ENCODE measurements around the gene HOXA4. TPM values are rescaled to one million over a fixed set of nuclear protein-coding genes. Genes with fewer than 3 reads are reported as not detected.
A peak's percentile ranks its signal among the peaks of the same experiment; 100 is the strongest.

The HOXA4 gene
- total and polyA plus RNA-seq, 2 of the 4 experiments (the other 2 are of a cell fraction): 0.36 to 8.0 TPM

GRCh38 chr7:27161721-27162560 is 31.4 kb upstream of the HOXA4 start:
- ChIA-PET CTCF (interaction anchor here (1.4 to 1.8 kb wide), 3 partner anchors 20 to 793 kb away, joined by 6 to 29 read pairs (median 6); no protein-coding TSS in a partner anchor), POLR2A (ENCODE audit: unreplicated experiment) (no interaction called here)
- no TSS peak for BruUV-seq (replicated peaks)
- Histone ChIP-seq H3K36me3 (ENCODE audit: control insufficient read depth, insufficient read depth, low read length) (no peaks in the 10 kb centered on the region), H3K14ac (replicated peaks; ENCODE audit: low read depth, low read length) (no peak overlapping the region), H4K8ac (ENCODE audit: low read depth in 2 of 2, low read length in 2 of 2) (no peak overlapping the region), H4K20me1 (ENCODE audit: insufficient read depth, low read length) (no peaks in the 10 kb centered on the region), H3K4ac (ENCODE audit: low read depth, low read length) (no peak overlapping the region), H3K4me3 (ENCODE audit: insufficient read depth, low read depth, low read length) (no peak overlapping the region), H3K4me1 (ENCODE audit: control insufficient read depth, insufficient read depth, low read length) (peaks cover under 1% of the 10 kb centered on the region; the same call in 1 of the 2 replicates), H3K9ac (ENCODE audit: low read depth, low read length) (no peak overlapping the region), H3K27me3 (ENCODE audit: control insufficient read depth, insufficient read depth, low read length) (peaks cover 40% of the 10 kb centered on the region), H2BK20ac (ENCODE audit: low read depth, low read length) (no peak overlapping the region), H2BK15ac (ENCODE audit: low read depth, low read length) (no peak overlapping the region), H3K18ac (ENCODE audit: low read depth, low read length) (no peak overlapping the region), H3K56ac (ENCODE audit: extremely low read depth, insufficient read depth, low read length) (no peak overlapping the region), H4K5ac (ENCODE audit: low read depth, low read length) (no peak overlapping the region), H3K9me1 (ENCODE audit: insufficient read depth, low read length) (no peaks in the 10 kb centered on the region), H2BK120ac (ENCODE audit: low read depth, low read length) (no peak overlapping the region), H2AK9ac (replicated peaks; ENCODE audit: low read depth, low read length, poor library complexity) (no peak overlapping the region), H3K9me3 (ENCODE audit: control insufficient read depth, insufficient read depth, low read length) (peaks cover 11% of the 10 kb centered on the region; the same call in 1 of the 2 replicates), H3K4me2 (ENCODE audit: low read depth, low read length) (no peak overlapping the region), H3K27ac (ENCODE audit: insufficient read depth, low read length) (no peak overlapping the region), H2AK5ac (ENCODE audit: low read depth, low read length) (no peak overlapping the region), H2AFZ (replicated peaks; ENCODE audit: low read length, poor library complexity) (peak overlapping the region; percentile 45), H2BK5ac (ENCODE audit: low read depth, low read length, poor library complexity, severe bottlenecking) (no peak overlapping the region), H3K23ac (ENCODE audit: low read depth, low read length) (no peak overlapping the region), H3K79me1 (ENCODE audit: low read depth in 1 of 2, low read length in 2 of 2) (no peaks in the 10 kb centered on the region), H4K91ac (ENCODE audit: insufficient read depth, low read depth, low read length) (no peak overlapping the region)
- dilution Hi-C loops (cut with HindIII; ENCODE audit: low sequenced_read_pairs, unreplicated experiment) (no loop called here), intact Hi-C loops (cut with micrococcal nuclease) (loop anchor here (1.0 to 10.0 kb wide), 4 partner anchors 793 to 1907 kb away; partner anchors contain the start of genes CBX3 and HNRNPA2B1), in situ Hi-C loops (cut with MboI; ENCODE audit: low sequenced_read_pairs) (no loop called here)
- no peak for ATAC-seq (ENCODE audit: low read depth)
- WGBS, 2 experiments (ENCODE audit: extremely low coverage in 2 of 2, insufficient read length in 1 of 2): 100% methylated on average over 1 of the region's 30 CpGs; no CpG with 5 or more reads in 1 of the 2 experiments
- no peak for DNase-seq
- TF ChIP-seq POLR2A (IDR thresholded peaks at IDR 0.05; ENCODE audit: low read depth, low read length): no peak
- TF ChIP-seq MXI1 (IDR thresholded peaks at IDR 0.05; ENCODE audit: borderline replicate concordance, low read depth, low read length): no peak
- TF ChIP-seq SMC3 (IDR thresholded peaks at IDR 0.05; ENCODE audit: low read depth, low read length): no peak
- TF ChIP-seq MAFK (IDR thresholded peaks at IDR 0.05; ENCODE audit: low read depth, low read length): no peak
- TF ChIP-seq RFX5 (IDR thresholded peaks at IDR 0.05; ENCODE audit: low read depth, low read length): no peak
- TF ChIP-seq CEBPB (IDR thresholded peaks at IDR 0.05; ENCODE audit: low read depth, low read length): no peak
- TF ChIP-seq USF2 (IDR thresholded peaks at IDR 0.05; ENCODE audit: low read depth, low read length): no peak
- no peak for TF ChIP-seq RAD21 (IDR thresholded peaks at IDR 0.05; ENCODE audit: low read length)
- no peak for TF ChIP-seq CHD1 (IDR thresholded peaks at IDR 0.05; ENCODE audit: low read depth, low read length)
- no peak for TF ChIP-seq CTCF (conservative IDR thresholded peaks at IDR 0.05; ENCODE audit: low read depth, low read length)
- TF ChIP-seq FOS (IDR thresholded peaks at IDR 0.05; ENCODE audit: low read depth, low read length): no peak
- TF ChIP-seq BHLHE40 (IDR thresholded peaks at IDR 0.05; ENCODE audit: low read depth, low read length): no peak
- TF ChIP-seq NFE2L2 (IDR thresholded peaks at IDR 0.05; ENCODE audit: low read depth, low read length): no peak
- TF ChIP-seq MAZ (IDR thresholded peaks at IDR 0.05; ENCODE audit: borderline replicate concordance, low read depth, low read length): no peak
- TF ChIP-seq ELK1 (IDR thresholded peaks at IDR 0.05; ENCODE audit: borderline replicate concordance, low read depth, low read length): no peak

Measured in IMR-90 (cell line).